Activated CD4-positive, alpha-beta T cell treated with anti-CD3 and anti-CD28 coated beads, Interleukin-2, Interleukin-4, amounts not matched to agents 100 ng/mL and 50 ng/mL, durations not matched to agents 16 hours and 8 hours (primary cell): ENCODE measurements around the gene BBS1.
"Not testable (repeated sequence)": the region's sequence is repeated elsewhere in the genome, so short reads cannot be mapped to it uniquely, and the experiment has no call there.

Experiments used
- DNase-seq: peaks from one replicate; pipeline ENCODE4 v3.0.0-alpha.2; 2020; ENCODE audit warnings: low spot score

Gene BBS1

DNA sequence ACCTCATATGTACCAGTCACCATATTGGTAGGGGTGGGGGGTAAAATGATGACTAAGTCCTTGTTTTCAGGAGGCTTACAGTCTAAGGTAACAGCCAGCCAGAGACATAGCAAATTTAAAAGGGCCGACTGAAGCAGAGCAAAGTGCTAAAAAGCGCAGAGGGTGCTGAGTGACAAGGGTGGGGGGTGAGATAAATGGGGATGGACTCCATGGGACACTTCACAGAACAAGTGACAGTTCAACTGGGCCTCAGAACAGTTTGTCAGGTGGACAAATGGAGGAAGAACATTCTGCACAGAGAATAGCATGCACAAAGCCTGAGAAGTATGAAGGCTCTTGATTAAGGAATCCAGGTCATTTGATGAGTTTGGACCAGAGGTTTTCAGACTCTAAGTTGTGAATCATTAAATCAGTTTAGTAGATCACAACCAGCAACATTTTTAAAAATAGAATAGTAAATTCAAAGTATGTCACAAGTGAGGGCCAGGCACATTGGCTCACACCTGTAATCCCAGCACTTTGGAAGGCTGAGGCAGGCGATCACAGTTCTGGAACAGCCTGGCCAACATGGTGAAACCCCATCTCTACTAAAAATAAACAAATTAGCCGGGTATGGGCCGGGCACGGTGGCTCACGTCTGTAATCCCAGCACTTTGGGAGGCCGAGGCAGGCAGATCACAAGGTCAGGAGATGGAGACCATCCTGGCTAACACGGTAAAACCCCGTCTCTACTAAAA, 14.0 kb downstream of the BBS1 start:
- no peak for DNase-seq

GRCh38 chr11:66529069-66529468, 18.6 kb downstream of the BBS1 start:
- DNase-seq: no peak

DNA sequence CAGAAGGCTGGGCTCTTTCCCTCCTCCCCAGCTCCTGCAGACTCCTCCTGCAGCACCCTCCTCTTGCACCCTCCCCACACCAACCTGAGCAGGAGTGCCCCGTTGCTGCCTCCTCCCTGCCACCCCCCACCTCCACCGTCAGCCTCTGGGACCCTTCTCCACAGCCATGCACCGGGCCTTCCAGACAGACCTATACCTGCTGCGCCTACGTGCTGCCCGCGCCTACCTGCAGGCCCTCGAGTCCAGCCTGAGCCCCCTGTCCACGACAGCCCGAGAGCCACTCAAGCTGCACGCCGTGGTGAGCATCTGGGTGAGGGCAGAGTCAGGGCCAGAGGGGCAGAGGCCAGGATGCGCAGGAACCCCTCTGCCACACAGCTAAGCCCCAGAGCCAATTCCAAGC, 19.2 kb downstream of the BBS1 start:
- no peak for DNase-seq

GRCh38 chr11:66530927-66531709, 20.7 kb downstream of the BBS1 start:
- DNase-seq: no peak

GRCh38 chr11:66531841-66532240, 21.4 kb downstream of the BBS1 start:
- DNase-seq: no peak

DNA sequence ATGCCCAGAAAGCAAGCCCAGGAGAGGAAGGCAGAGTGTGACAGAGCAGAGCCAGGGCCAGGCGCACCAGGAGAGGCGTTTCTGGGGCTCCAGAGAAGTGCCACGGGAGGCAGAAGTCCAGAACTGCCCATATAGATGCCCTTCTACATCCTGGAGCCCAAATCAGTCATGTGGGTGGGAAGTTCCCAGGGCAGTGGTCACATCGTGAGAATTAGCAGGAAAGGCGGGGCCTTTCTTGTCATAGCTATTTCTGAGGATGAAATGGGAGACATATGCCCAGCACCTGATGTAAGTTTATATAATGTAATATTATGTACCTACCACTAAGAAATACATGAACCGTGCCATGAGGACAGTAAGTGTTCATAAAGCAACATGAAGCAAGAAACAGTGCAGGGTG, 22.3 kb downstream of the BBS1 start:
- no peak for DNase-seq

GRCh38 chr11:66539170-66539869, 28.9 kb downstream of the BBS1 start:
- DNase-seq: no peak

DNA sequence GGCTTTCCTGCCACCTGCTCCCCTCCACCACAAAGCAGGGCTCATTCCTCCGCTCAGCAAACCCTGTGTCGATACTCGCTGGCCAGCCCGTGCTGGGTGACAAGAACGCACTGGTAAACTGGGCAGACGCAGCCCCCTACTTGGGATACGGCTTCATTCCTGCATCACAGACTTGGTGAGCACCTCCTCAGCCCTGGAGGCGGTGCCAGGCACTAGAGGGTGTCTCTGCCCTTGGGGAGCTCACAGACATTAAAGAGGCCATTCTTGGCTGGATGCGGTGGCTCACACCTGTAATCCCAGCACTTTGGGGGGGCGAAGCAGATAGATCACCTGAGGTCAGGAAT, 29.4 kb downstream of the BBS1 start:
- no peak for DNase-seq

- not testable (repeated sequence) for DNase-seq
Observed at GRCh38 chr11:66540598-66540997, 30.2 kb downstream of the BBS1 start.

DNA sequence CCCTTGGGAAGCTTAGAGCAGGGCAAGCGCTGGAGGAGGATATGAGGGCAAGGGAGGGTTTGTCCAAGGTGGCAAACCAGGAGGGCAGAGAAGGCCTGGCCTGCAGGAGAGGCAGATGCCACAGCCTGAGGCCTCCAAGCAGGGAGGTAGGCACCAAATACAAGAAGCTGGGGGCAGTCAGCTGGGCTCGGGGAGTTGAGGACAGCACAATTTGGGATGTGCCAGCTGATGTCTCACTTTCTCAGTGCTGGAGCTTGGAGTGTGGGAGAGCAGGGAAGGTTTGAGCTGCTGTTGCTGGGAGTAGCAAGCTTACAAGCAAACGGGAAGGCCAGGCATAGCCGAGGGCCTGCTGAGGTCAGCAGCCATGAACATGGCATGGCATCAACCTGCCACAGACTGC, 31.5 kb downstream of the BBS1 start:
- DNase-seq: no peak

- DNase-seq: no peak
Observed at GRCh38 chr11:66542362-66542761, 31.9 kb downstream of the BBS1 start.

DNA sequence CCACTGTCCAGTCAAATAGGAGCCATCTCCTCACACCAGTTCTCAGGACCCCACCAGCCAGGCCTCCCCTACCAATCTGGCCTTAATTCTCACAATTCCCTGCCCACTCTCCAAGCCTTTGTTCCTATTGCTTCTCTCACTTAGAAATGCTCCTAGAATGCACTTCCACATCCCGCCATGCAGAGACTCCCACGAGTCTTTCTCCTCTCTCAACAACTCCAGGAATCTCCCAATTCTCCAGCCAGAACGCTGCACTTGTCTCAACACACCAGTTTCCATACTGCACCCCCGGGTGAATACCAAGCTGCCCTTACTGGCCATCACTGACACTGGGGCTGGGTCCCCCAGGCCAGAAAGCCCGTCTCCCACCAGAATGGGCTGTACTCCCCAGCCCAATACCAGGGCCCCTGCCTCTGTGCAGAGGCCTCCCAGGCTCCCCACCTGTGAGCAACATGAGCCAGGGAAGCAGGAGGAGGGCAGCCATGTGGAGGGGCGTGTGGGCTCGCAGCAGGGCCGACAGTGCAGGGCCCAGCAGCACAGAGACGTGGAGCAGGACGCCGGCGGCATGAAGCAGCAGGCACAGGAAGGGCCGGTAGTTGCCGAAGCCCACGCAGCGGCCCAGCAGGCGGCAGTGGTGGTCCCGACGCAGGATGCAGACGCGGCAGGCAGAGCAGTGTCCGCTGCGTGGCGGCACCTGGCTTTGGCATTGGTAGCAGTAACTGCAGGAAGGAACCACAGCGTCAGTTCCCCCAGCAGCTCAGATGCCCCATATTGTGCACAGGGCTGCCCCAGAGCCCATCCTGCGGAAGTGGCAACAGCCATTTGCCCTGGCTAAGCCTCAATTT, 33.0 kb downstream of the BBS1 start:
- peak; percentile 65 for DNase-seq

- not testable (repeated sequence) for DNase-seq
Observed at GRCh38 chr11:66544952-66545351, 34.5 kb downstream of the BBS1 start.

DNA sequence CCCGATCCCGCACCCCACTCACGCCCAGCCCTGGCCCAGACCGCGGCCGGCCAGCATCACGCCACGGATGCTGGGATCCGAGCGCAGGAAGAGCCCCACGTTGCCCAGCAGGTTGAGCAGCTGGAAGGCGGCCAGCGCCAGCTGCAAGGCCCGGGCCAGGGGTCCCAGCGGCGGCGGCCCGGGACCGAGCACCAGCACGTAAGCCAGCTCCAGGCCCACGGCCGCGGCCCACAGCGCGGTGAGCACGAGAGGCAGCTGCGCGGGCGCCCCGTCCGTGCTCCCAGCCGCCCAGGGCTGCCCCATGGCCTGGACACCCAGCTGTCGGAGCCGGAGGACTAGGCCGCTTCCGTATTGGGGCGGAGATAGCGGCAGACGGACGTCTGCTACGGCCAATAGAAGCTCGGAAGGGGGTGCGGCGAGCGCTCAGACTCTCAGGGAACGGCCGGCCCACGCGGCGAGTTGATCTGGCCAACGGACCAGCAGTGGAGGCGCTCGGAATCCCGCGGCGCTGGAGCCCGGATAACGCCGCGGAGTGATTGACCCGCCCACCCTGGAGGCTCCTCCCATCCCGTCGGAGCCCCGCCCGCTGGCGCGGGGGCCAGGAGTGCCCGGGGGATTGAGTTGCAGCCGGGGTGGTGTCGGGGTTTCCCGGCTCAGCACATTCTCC, 35.4 kb downstream of the BBS1 start, which contains the start of gene ZDHHC24:
TSS of gene ZDHHC24 (minus strand) at position 348 of the 667 bp plus-strand sequence. CDS start at position 303, 45 bp downstream.
- peak; percentile 94 for DNase-seq

GRCh38 chr11:66546368-66546965, 36.0 kb downstream of the BBS1 start, which contains the start of gene ACTN3:
ACTN3 (plus strand) TSS chr11:66546903; CDS start chr11:66546938, 35 bp downstream.
- DNase-seq: no peak

DNA sequence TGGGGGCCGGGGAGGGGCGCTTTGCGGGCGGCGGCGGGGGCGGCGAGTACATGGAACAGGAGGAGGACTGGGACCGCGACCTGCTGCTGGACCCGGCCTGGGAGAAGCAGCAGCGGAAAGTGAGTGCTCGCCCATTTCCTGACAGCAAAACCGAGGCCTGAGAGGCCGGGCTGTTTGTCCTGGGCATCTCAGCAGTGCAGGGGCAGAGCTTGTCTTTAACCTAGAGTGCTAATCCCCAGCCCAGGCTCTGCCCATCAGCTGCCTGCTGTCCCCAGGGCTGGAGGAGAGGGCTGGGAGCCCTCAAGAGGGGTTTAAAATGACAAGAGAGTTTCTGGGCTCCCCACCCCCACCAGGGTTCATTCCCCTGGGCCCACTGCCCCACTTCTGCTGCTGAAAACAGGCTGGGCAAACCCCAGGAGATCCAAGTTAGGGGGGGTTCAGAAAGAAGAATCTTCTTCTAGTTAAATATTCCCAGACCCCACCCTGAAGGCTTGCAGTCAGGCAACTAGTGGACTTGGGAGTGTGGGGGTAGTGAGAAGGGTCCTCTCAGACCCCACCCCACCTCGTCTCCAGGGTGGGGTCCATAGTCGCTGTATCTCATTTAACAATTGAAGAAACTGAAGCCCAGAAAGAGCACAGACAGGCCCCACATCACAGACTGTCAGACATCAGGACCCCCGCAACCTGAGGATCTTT, 36.7 kb downstream of the BBS1 start:
- DNase-seq: no peak

GRCh38 chr11:66547662-66548009, 37.2 kb downstream of the BBS1 start:
- DNase-seq: no peak

GRCh38 chr11:66548041-66548440, 37.6 kb downstream of the BBS1 start:
- DNase-seq: no peak

DNA sequence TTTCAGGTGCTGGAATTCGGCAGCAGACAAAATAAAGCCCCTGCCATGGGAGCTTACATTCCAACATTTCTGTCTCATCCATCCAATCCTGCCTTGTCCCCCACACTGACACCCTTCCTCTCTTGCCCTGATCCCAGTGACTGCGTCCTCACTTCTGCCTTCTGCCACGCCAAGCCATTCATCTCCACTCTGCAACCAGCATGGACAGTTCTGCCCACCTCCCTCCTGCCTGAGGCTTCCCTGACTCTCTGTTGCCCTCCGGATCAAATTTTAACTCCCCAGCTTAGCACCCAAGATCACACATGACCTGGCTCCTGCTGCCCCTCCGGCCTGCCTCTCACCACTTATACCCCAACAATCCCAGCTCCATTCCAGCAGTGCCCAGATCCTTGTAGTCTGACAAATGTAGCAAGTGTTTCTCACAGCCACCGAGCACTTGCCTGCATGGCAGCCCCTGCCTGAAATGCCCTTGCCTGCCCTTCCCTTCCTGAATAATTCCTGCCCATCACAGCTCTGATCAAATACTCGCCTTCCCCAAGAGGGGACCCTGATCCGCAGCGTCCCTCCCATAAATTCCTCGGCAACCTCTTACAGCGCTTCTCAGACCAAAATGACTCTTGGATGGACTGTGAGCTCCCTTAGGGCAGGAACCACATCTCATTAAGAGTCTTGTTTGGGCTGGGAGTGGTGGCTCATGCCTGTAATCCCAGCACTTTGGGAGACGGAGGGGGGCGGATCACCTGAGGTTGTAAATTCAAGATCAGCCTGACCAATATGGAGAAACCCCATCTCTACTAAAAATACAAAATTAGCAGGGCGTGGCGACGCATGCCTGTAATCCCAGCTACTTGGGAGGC, 38.6 kb downstream of the BBS1 start:
- no peak for DNase-seq
